GM12878 (cell line): ENCODE results near the gene MYO10. TPM values are rescaled to one million over a fixed set of nuclear protein-coding genes. Genes with fewer than 3 reads are reported as not detected.

Experiments
- ATAC-seq: fragments of 200-7000 bp; cut with Tn5 transposase; 3 replicates; pipeline ENCODE4 v1.9.1; 2020; ENCODE audit warnings: mild to moderate bottlenecking, moderate library complexity
- BruUV-seq: library from RNA; stranded (reverse); fragments of 400-500 nt; replicated peaks from 2 replicates; lab custom pipeline; 2021; lab: Mats Ljungman, UMichigan
- CTCF ChIA-PET: fragments of 300-600 bp; sonication (Branson Sonifier 250); formaldehyde crosslinking; extraction: SDS; loops from one replicate; lab custom pipeline; 2021; ENCODE audit warnings: inconsistent platforms; lab: Yijun Ruan, JAX
- POLR2A ChIA-PET: fragments of 350-600 bp; formaldehyde crosslinking; extraction: SDS; loops from one replicate; lab custom pipeline; 2021; ENCODE audit warnings: inconsistent platforms; lab: Charles Lee
- RAD21 ChIA-PET: fragments of 300-600 bp; sonication (Branson Sonifier 250); formaldehyde crosslinking; loops from one replicate; lab custom pipeline; 2023; ENCODE audit warnings: antibody characterized with exemption; ENCODE audit not compliant: unreplicated experiment; lab: Charles Lee
- SMC1A ChIA-PET: fragments of 300-600 bp; sonication (Branson Sonifier 250); formaldehyde crosslinking; loops from one replicate; lab custom pipeline; 2023; ENCODE audit not compliant: unreplicated experiment, uncharacterized antibody; lab: Charles Lee
- DNase-seq: peaks from one replicate; pipeline ENCODE4 v3.0.0-alpha.2; 2011; ENCODE audit warnings: low read depth, low spot score
- FAIRE-seq: peaks from 3 replicates; lab custom pipeline; 2011; peaks lifted over from hg19 to GRCh38; lab: Jason Lieb, UNC
- H2AFZ ChIP-seq: 2 replicates; pipeline ENCODE4 v1.6.0; 2011; ENCODE audit warnings: low read depth, low read length, control low read depth; ENCODE audit not compliant: control insufficient read depth
- H3K27ac ChIP-seq: 2 replicates; pipeline ENCODE4 v1.5.1; 2011; ENCODE audit warnings: control low read depth; ENCODE audit not compliant: control insufficient read depth, insufficient read depth
- H3K27me3 ChIP-seq, 2 experiments: replicated peaks in 1 of 2; 2 replicates each; pipeline versions ENCODE4 v1.6.0 to v1.6.1; 2011; ENCODE audit warnings: low read length in 1 of 2; ENCODE audit not compliant: control insufficient read depth in 2 of 2, insufficient read depth in 2 of 2
- H3K36me3 ChIP-seq, 2 experiments: 2 replicates each; pipeline ENCODE4 v1.5.1; 2011; ENCODE audit warnings: low read length in 1 of 2; ENCODE audit not compliant: control insufficient read depth in 2 of 2, insufficient read depth in 2 of 2
- H3K4me1 ChIP-seq: 2 replicates; pipeline ENCODE4 v1.6.1; 2011; ENCODE audit warnings: mild to moderate bottlenecking, low read length, moderate library complexity, mixed read lengths; ENCODE audit not compliant: control insufficient read depth, insufficient read depth
- H3K4me2 ChIP-seq: 2 replicates; pipeline ENCODE4 v1.6.0; 2011; ENCODE audit warnings: control low read depth; ENCODE audit not compliant: control insufficient read depth, insufficient read depth
- H3K4me3 ChIP-seq: fragments of 200-600 bp; sonication (generic); 2 replicates; pipeline ENCODE4 v1.5.1; 2016
- H3K79me2 ChIP-seq: 2 replicates; pipeline ENCODE4 v1.6.0; 2011; ENCODE audit warnings: low read length; ENCODE audit not compliant: control insufficient read depth, insufficient read depth
- H3K9ac ChIP-seq: 2 replicates; pipeline ENCODE4 v1.8.0; 2011; ENCODE audit warnings: low read length, control low read depth, mixed read lengths; ENCODE audit not compliant: control insufficient read depth, insufficient read depth
- H3K9me3 ChIP-seq: replicated peaks from 3 replicates; pipeline ENCODE4 v1.5.1; 2011; ENCODE audit warnings: mild to moderate bottlenecking, low read length; ENCODE audit not compliant: control insufficient read depth, insufficient read depth
- H4K20me1 ChIP-seq: 2 replicates; pipeline ENCODE4 v1.6.0; 2011; ENCODE audit not compliant: control insufficient read depth, insufficient read depth
- BCLAF1 ChIP-seq: fragments of 450-650 bp; IDR thresholded peaks from 2 replicates; pipeline ENCODE4 v1.6.1; 2017; ENCODE audit warnings: antibody characterized with exemption, mild to moderate bottlenecking, moderate library complexity
- CEBPZ ChIP-seq: fragments of 150-350 bp; IDR thresholded peaks from 2 replicates; pipeline ENCODE4 v1.6.1; 2016; ENCODE audit warnings: low read depth, low read length
- CHD1 ChIP-seq: IDR thresholded peaks from 2 replicates; pipeline ENCODE4 v1.6.1; 2012; ENCODE audit warnings: low read depth, low read length, improper control_type of control experiment
- CREM ChIP-seq: IDR thresholded peaks from 2 replicates; pipeline ENCODE4 v1.6.1; 2014; ENCODE audit warnings: antibody characterized with exemption, low read depth
- EED ChIP-seq: sonication (generic); IDR thresholded peaks from 2 replicates; pipeline ENCODE4 v1.6.1; 2016; ENCODE audit warnings: antibody characterized with exemption, low read depth
- ETV6 ChIP-seq, 2 experiments: fragments of 450-650 bp in 1 of 2; IDR thresholded peaks in 1 of 2; conservative IDR thresholded peaks in 1 of 2; 2 replicates each; pipeline ENCODE4 v1.6.1; 2014; ENCODE audit warnings: antibody characterized with exemption in 1 of 2, borderline replicate concordance in 1 of 2, low read depth in 1 of 2, mild to moderate bottlenecking in 1 of 2, moderate library complexity in 1 of 2
- FOXM1 ChIP-seq: IDR thresholded peaks from 2 replicates; pipeline ENCODE4 v1.6.1; 2012; ENCODE audit warnings: low read depth, mild to moderate bottlenecking, inconsistent platforms, low read length, moderate library complexity
- HCFC1 ChIP-seq: fragments of 150-350 bp; IDR thresholded peaks from 2 replicates; pipeline ENCODE4 v1.6.1; 2014; ENCODE audit warnings: low read length
- MEF2B ChIP-seq: fragments of 450-650 bp; IDR thresholded peaks from 2 replicates; pipeline ENCODE4 v1.6.1; 2018; ENCODE audit warnings: mild to moderate bottlenecking, moderate library complexity; ENCODE audit not compliant: partially characterized antibody, poor library complexity, severe bottlenecking
- MXI1 ChIP-seq: fragments of 150-350 bp; IDR thresholded peaks from 2 replicates; pipeline ENCODE4 v1.6.1; 2011; ENCODE audit warnings: low read depth, mild to moderate bottlenecking, inconsistent platforms, low read length, improper control_type of control experiment
- NFYA ChIP-seq: IDR thresholded peaks from 2 replicates; pipeline ENCODE4 v1.6.1; 2011; ENCODE audit warnings: low read depth, mild to moderate bottlenecking, low read length, improper control_type of control experiment, borderline replicate concordance
- NR2F1 ChIP-seq: fragments of 450-650 bp; conservative IDR thresholded peaks from 2 replicates; pipeline ENCODE4 v1.6.1; 2017; ENCODE audit warnings: mild to moderate bottlenecking
- RAD51 ChIP-seq: fragments of 450-650 bp; IDR thresholded peaks from 2 replicates; pipeline ENCODE4 v1.6.1; 2016; ENCODE audit warnings: moderate library complexity, mild to moderate bottlenecking, inconsistent platforms
- RCOR1 ChIP-seq: conservative IDR thresholded peaks from 2 replicates; pipeline ENCODE4 v1.6.1; 2012; ENCODE audit warnings: low read depth, low read length, improper control_type of control experiment
- SMARCA5 ChIP-seq: fragments of 450-650 bp; IDR thresholded peaks from 2 replicates; pipeline ENCODE4 v1.6.1; 2017; ENCODE audit warnings: mild to moderate bottlenecking
- TCF7 ChIP-seq: IDR thresholded peaks from 2 replicates; pipeline ENCODE4 v1.6.1; 2014; ENCODE audit warnings: antibody characterized with exemption, borderline replicate concordance
- USF2 ChIP-seq: IDR thresholded peaks from 2 replicates; pipeline ENCODE4 v1.6.1; 2011; ENCODE audit warnings: low read depth, low read length, improper control_type of control experiment, borderline replicate concordance
- ZSCAN29 ChIP-seq: fragments of 450-650 bp; IDR thresholded peaks from 2 replicates; pipeline ENCODE4 v1.6.1; 2017; ENCODE audit warnings: mild to moderate bottlenecking, moderate library complexity
- WGBS: methylation state at CpG from one replicate; pipeline ENCODE4 v1.1.6; 2016; ENCODE audit warnings: low lambda C conversion rate; ENCODE audit not compliant: insufficient replicate concordance, insufficient coverage; ENCODE audit errors: missing lambda C conversion rate; 5-methylcytosine and 5-hydroxymethylcytosine counted together
- in situ Hi-C: fragments of 300-500 bp; cut with MboI; formaldehyde crosslinking; loops from 9 replicates; pipeline ENCODE4 v1.14.3; 2018; ENCODE audit warnings: mixed read lengths
- intact Hi-C: fragments of 100-400 bp; cut with micrococcal nuclease; formaldehyde crosslinking; loops from one replicate; pipeline ENCODE4 v1.14.2; 2022; ENCODE audit not compliant: unreplicated experiment
- polyA plus RNA-seq, 11 experiments: library from polyadenylated mRNA; depleted of rRNA in 4 of 11; unstranded in 6 of 11; stranded (reverse) in 5 of 11; fragments of >200 nt; fragmentation: Nextera tagmentation in 4 of 11; fragmentation: Illumina TruSeq in 1 of 11; extraction: Ambion mirVana in 4 of 11; extraction: Trizol in 1 of 11; gene quantifications; 1 replicate in 1 of 11; 2 replicates in 10 of 11; pipeline versions ENCODE4 v1.2.1 to v1.2.3, GENCODE V29; 2011 to 2016; ENCODE audit warnings: inconsistent platforms in 2 of 11, missing spikeins in 2 of 11, low read depth in 1 of 11
- total RNA-seq, 4 experiments: library from RNA; depleted of rRNA in 3 of 4; stranded (reverse); fragments of >200 nt in 3 of 4; fragmentation: Illumina TruSeq in 1 of 4; extraction: Trizol in 1 of 4; gene quantifications; 2 replicates each; pipeline versions ENCODE4 v1.2.1 to v1.2.3, GENCODE V29; 2013 to 2021
- TF ChIP-seq, protein P1 (sequence below): fragments of 450-650 bp; IDR thresholded peaks from 2 replicates; pipeline ENCODE4 v1.6.1; 2014; ENCODE audit warnings: mild to moderate bottlenecking

The MYO10 gene
- total and polyA plus RNA-seq, 10 of the 15 experiments (the other 5 are each of a cell fraction or from before 2014, with no cell fraction given), result 0.02 to 0.77 (median 0.17) TPM

GRCh38 chr5:16880547-16880946, 55.5 kb downstream of the MYO10 start:
- FAIRE-seq, result no peak
- BruUV-seq, result no TSS peak

More at GRCh38 chr5:16880547-16880946, 55.5 kb downstream of the MYO10 start:
- no peaks in the 10 kb centered on the region for H4K20me1 ChIP-seq
- no peaks in the 10 kb centered on the region for H3K36me3 ChIP-seq
- H3K9me3 ChIP-seq, result no peaks in the 10 kb centered on the region
- SMC1A ChIA-PET, result no interaction called here
- 8% methylated on average over 3 of the region's 3 CpGs for WGBS
- ATAC-seq (no peak), DNase-seq (no peak)
- H3K9ac ChIP-seq, result no peak overlapping the region
- no peak overlapping the region for H3K4me2 ChIP-seq
- POLR2A ChIA-PET, result no interaction called here
- no peaks in the 10 kb centered on the region for H3K79me2 ChIP-seq
- no peaks in the 10 kb centered on the region for H3K27me3 ChIP-seq
- in situ Hi-C loops, result no loop called here
- no peak overlapping the region for H2AFZ ChIP-seq
- no peaks in the 10 kb centered on the region for H3K4me1 ChIP-seq
- H3K4me3 ChIP-seq, result no peak overlapping the region
- intact Hi-C loops, result no loop called here
- TF ChIP-seq USF2, result no peak
- no peak for TF ChIP-seq ETV6 (conservative IDR thresholded peaks at IDR 0.05 in 1 of 2, IDR thresholded peaks at IDR 0.05 in 1 of 2; ENCODE audit: borderline replicate concordance in 1 of 2, low read depth in 1 of 2)
- TF ChIP-seq NFYA, result no peak
- no peak for TF ChIP-seq TCF7
- no peak for TF ChIP-seq FOXM1
- no peak for TF ChIP-seq RAD51
- TF ChIP-seq NR2F1, result no peak
- no peak for TF ChIP-seq HCFC1
- no peak for TF ChIP-seq BCLAF1
- no peak for TF ChIP-seq MEF2B
- TF ChIP-seq RCOR1, result no peak
- TF ChIP-seq EED, result no peak
- no peak for TF ChIP-seq CREM
- TF ChIP-seq MXI1, result no peak
- TF ChIP-seq CHD1, result no peak
- no peak for TF ChIP-seq CEBPZ
- TF ChIP-seq, protein P1, sequence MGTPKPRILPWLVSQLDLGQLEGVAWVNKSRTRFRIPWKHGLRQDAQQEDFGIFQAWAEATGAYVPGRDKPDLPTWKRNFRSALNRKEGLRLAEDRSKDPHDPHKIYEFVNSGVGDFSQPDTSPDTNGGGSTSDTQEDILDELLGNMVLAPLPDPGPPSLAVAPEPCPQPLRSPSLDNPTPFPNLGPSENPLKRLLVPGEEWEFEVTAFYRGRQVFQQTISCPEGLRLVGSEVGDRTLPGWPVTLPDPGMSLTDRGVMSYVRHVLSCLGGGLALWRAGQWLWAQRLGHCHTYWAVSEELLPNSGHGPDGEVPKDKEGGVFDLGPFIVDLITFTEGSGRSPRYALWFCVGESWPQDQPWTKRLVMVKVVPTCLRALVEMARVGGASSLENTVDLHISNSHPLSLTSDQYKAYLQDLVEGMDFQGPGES, result no peak
- TF ChIP-seq ZSCAN29, result no peak
- no peak for TF ChIP-seq SMARCA5
- CTCF ChIA-PET, result no interaction called here
- RAD21 ChIA-PET, result no interaction called here
- no peak overlapping the region for H3K27ac ChIP-seq
